Stimulated activated CD4-positive, alpha-beta T cell treated with anti-CD3 and anti-CD28 coated beads, Interleukin-15, amount 100 ng/mL, for 1 hour (primary cell): ENCODE data around the gene ZNF581.

Experiments used
- DNase-seq, 2 donors: peaks; one replicate each; pipeline ENCODE4 v3.0.0-alpha.2; 2020; ENCODE audit warnings: low read depth in 1 of 2, low spot score in 1 of 2

The ZNF581 gene

GRCh38 chr19:55692681-55693081 is 49.2 kb downstream of the ZNF581 start:
- no peak for DNase-seq

GRCh38 chr19:55693336-55693974 is 50.0 kb downstream of the ZNF581 start:
- DNase-seq, result no peak

GRCh38 chr19:55694241-55694655 is 50.8 kb downstream of the ZNF581 start:
- no peak for DNase-seq

- no peak for DNase-seq
Observed at GRCh38 chr19:55694656-55695491, 51.4 kb downstream of the ZNF581 start.
